GM21423 (cell line): Measurements from ENCODE around the gene C17orf114.

Source experiments
- ATAC-seq: cut with Tn5 transposase; IDR thresholded peaks from one replicate; pipeline ENCODE4 v1.9.1; 2021; ENCODE audit warnings: mild to moderate bottlenecking, moderate library complexity; ENCODE audit not compliant: unreplicated experiment

Gene C17orf114

DNA sequence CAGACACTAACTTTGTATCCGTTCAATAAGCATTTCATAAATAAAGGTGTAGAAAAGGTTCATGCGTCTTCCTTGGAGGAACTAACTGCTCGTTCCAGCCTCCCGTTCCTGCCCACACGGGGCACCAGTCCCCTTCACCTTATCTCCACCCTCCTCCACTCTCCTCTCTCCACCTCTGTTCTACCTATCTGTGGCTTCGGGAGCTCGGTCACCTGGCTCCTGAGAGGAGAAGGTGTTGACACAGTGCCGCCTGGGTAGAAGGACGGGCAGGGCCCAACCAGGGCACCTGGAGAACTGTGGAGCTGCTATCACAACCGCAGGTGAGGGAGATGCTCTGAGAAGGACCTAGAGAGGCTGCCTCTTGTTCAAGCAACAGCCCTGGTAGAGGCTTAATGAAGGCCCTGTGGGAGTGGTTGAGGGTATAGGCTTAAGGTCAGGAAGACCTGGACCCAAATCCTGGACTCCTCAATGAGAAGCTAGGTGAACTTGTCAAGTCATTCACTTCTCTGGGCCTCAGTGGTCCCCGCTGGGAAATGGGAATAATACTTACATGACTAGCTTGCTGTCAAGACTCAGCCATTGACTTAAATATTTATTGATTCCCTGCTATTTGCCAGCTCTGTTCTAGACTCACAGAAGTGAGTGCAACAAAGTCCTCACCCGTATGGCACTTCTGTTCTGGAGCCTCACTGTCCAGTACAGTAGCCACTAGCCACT lies 21.4 kb upstream of the C17orf114 start:
- no peak for ATAC-seq

DNA sequence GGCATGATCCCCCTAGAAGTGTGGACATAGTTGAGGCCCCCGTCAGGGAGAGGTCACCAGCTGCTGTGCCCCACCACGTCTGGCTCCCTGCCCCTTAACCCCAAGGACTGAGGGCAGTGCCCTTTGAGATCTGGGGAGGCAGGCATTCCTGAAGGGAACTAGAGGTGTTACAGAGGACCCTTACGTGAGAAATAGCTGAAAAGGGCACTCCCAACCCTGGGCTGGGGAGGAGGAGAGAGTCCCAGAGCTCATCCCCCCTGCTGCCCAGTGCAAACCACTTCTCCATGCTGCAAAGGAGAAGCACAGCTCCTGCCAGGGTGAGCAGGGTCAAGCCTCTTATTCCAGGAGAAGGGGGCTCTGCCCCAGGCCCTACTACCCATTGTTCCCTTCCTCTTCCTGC lies 20.7 kb upstream of the C17orf114 start:
- ATAC-seq, result no peak

DNA sequence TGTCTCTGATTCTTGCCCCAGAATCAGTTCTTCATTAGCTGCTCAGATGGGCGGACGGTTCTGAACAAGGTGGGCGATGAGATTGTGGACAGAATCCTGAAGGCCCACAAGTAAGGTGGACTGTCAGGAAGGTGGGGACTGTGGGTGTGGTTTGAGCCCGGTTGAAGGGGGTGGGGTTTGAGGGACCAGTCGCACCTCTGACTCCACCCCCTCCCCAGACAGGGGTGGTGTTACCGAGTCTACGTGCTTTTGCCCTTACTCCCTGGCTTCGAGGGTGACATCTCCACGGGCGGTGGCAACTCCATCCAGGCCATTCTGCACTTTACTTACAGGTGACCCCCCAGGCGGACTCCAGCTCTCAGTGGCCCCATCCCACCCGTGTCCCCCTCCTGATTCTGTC lies 16.1 kb upstream of the C17orf114 start:
- no peak for ATAC-seq

DNA sequence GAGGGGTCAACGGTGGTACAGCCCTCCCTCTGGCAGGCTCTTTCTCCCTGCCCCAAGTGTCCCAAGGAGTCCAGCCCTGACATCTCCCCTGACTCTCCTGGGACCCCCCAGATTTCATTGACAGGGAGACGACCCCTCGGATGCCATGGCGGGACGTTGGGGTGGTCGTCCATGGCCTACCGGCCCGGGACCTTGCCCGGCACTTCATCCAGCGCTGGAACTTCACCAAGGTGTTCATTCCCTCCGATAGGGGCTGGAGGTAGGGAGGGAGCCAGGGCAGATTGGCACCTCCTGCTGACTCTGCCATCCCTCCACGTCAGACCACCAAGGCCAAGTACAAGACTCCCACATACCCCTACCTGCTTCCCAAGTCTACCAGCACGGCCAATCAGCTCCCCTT lies 14.7 kb upstream of the C17orf114 start:
- ATAC-seq, result no peak

GRCh38 chr17:4815043-4815675 lies 13.0 kb upstream of the C17orf114 start:
- ATAC-seq, result no peak

GRCh38 chr17:4812690-4813089 lies 10.6 kb upstream of the C17orf114 start:
- no peak for ATAC-seq

GRCh38 chr17:4811471-4811870 lies 9.3 kb upstream of the C17orf114 start:
- no peak for ATAC-seq

DNA sequence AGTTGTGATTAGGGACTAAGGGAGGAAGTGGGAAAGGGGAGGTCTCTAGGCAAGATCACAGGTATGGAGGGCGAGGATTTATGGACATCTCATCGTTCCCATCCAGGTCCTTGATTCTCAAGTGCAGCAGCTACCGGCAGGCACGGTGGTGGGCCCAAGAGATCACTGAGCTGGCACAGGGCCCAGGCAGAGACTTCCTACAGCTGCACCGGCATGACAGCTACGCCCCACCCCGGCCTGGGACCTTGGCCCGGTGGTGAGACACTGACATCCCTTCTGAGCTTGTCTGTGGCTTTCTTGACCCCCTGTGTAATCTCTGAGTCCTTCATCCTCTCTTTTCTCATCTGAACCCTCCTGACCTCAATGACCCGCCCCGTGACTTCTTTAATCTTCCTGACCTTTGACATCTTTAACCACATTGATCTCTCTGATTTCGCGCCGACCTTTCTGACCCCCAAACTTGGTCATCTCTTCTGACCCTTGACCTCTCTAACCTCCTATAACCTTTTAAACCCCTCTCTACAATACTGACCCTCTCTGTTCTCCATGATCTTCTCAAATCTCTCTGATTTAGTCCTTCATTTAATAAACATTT lies 8.7 kb upstream of the C17orf114 start:
- ATAC-seq, result no peak

- ATAC-seq, result no peak
Measured at GRCh38 chr17:4808378-4808767, 6.2 kb upstream of the C17orf114 start.

GRCh38 chr17:4807605-4808377 lies 5.7 kb upstream of the C17orf114 start:
- ATAC-seq, result no peak

GRCh38 chr17:4806777-4807604 lies 4.9 kb upstream of the C17orf114 start, which contains the start of gene PLD2:
PLD2 (plus strand) TSS chr17:4807152; CDS start chr17:4807773, 621 bp downstream.
- peak; percentile 96 for ATAC-seq

DNA sequence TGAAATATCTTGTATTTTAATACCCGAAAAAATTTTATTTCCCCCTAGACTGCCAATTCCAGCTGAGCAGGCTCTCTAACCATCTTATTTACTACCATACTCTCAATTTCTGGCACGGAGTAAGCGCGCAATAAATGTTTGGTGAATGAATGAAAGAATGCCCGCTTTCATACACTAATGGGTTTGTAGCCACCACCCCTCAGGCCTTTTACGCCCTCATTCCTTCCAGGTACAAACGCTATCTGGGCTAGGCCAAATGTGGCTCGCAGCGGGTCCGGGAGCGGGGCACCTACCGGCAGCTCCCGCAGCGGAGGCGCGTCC lies 4.3 kb upstream of the C17orf114 start:
- ATAC-seq, result no peak

DNA sequence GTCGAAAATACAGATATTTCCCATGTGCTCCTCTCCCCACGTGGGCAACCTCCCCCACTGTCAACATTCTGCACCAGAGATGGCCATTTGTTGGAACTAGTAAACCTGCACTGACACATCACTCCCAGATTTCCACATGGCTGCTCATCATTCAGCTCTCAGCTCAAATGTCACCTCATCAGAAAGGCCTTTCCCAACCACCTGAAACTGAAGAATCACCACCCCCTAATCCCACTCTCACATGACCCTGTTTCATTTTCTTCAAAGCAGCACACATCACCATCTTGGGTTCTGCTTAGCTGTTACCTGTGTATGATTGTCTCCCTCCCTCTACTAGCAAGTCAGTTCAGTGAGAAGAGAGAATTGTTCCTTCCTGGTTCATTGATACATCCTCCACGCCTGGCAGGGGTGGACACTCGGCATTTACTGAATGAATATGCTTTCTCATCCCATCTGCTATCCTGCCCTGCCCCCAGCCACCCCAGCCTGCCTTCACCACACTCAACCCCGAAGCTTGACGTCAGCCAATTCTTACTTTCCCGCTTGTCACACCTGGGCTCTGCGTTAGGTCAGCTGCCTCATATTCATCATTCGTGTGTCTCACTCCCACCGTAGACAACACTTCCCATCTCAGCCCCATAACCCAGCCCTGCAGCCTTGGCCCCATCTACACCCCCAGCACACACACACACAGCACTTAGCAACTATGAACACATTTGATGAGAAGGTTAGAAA lies 1.5 kb downstream of the C17orf114 start:
- ATAC-seq, result no peak

DNA sequence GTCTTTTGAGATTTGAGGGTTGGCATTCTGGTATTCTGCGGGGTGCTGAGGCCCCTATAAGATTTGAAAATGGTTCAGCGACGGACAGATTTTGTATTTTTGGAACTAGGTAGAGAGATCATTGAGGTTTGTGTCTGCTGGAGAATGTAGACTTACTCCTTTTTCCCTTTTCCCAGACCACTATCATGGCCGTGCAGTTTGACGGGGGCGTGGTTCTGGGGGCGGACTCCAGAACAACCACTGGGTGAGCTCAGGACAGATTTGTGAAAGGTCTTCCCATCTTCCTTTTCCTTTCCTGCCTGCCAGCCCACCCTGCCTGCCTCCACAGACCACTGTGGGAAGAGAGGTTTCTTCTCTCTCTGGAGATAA lies 5.6 kb downstream of the C17orf114 start:
- no peak for ATAC-seq

- no peak for ATAC-seq
Measured at GRCh38 chr17:4795168-4795567, 7.0 kb downstream of the C17orf114 start.

DNA sequence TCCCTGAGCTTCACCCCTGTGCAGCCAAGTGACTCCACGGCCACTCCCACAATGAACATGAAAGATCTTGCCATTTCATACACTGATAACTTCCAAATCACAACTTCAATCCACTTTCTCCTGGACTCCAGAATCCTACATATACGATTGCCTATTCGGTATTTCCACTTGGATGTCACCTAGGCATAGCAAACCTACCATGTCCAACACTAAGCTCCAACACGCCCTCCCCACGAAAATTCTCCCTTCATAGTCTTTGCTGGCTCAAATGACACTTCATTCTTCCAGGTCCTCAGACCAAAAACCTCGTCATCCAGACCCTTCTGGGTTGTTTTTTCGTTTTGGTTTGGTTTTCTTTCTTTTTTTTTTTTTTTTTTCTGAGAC lies 11.4 kb downstream of the C17orf114 start:
- ATAC-seq, result no peak

- ATAC-seq, result peak; percentile 66
Measured at GRCh38 chr17:4789951-4790704, 12.0 kb downstream of the C17orf114 start.

DNA sequence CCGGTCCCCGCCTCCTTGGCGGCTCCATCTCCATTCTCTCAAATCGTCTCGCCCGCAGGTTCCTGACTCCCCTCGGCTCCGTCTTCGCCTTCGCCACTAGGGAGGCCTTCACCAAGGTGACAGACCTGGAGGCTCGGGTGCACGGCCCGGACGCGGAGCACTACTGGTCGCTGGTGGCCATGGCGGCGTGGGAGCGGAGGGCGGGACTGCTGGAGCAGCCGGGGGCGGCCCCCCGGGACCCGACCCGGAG lies 12.5 kb downstream of the C17orf114 start:
- ATAC-seq, result peak; percentile 26

DNA sequence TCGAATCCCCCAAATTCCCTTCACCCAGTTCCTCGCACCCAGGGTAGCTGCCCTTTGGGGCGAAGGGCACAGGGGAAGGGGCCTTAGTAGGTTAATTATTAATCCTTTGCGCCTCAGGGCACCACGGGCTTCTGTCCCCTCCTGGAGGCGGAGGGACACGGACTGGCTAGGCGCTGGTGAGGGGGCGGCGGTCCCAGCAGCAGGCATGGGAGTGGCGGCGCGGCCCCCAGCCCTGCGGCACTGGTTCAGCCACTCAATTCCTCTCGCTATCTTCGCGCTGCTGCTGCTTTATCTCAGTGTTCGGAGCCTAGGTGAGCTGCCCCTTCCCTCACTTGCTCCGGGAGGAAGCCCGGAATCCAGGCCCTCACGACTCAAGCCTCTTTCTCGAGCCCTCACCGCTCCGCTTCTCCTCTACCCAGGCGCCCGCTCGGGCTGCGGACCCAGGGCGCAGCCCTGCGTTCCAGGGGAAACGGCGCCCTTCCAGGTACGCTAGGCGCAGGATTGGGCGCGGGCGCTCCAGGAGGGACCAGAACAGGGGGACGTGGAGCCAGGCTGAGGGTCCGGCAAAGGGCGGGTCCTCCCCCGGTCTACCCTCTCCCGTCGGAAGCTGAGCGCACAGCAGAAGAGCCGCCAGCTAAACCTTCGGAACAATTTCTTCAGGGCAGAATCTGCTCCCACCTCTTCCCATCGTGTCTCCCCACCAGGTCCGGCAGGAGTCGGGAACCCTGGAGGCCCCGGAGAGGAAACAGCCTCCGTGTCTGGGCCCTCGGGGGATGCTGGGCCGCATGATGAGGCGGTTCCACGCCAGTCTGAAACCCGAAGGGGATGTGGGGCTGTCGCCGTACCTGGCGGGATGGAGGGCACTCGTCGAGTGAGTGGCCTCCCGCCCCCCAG lies 13.1 kb downstream of the C17orf114 start, which contains the start of gene GLTPD2:
Gene GLTPD2 (plus strand): TSS at position 158 of the 894 bp plus-strand sequence. CDS start 48 bp downstream, at position 206.
- no peak for ATAC-seq
